ENCODE results near the gene ADAT2.

- no peak for TF ChIP-seq CTCF (IDR thresholded peaks at IDR 0.05; ENCODE audit: poor library complexity, severe bottlenecking)
- no peak for TF ChIP-seq EZH2 (IDR thresholded peaks at IDR 0.05; ENCODE audit: borderline replicate concordance, insufficient read depth, low read length, poor library complexity, severe bottlenecking)
- TF ChIP-seq RAD21 (conservative IDR thresholded peaks at IDR 0.05): no peak
- TF ChIP-seq TAF1 (IDR thresholded peaks at IDR 0.05; ENCODE audit: low read depth): no peak
- TF ChIP-seq POLR2AphosphoS5 (IDR thresholded peaks at IDR 0.05): no peak
- no peak for TF ChIP-seq SMC3 (conservative IDR thresholded peaks at IDR 0.05; ENCODE audit: poor library complexity)
These were observed 53.8 kb downstream of the ADAT2 start for GRCh38 chr6:143396497-143397226.

Measured in neural cell (in vitro differentiated cells).